ENCODE measurements around the gene SLC40A1. TPM values are rescaled to one million over a fixed set of nuclear protein-coding genes. Genes with fewer than 3 reads are reported as not detected.

The SLC40A1 gene
- total and polyA plus RNA-seq, 2 of the 8 experiments (the other 6 are each of a cell fraction or from before 2014, with no cell fraction given): 0.03 TPM; not detected in 1

DNA sequence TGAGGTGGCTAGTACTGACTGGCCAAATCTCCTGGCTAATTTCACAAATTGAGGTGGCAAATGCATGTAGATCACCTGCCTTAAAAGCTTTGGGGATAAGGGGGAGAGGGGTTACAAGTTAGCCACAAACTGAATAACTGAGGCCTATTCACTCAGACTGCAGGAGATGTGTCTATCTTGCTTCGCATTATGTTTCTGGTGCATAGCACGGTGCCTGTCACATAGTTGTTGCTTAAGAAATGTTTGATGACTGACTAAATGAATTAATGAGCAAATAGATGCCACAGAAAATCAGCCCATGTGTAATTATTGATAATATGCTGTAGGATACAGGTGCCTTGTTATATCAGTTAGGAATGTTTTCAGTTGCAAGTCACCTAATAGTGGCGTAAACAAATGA, 12.5 kb upstream of the SLC40A1 start:
- H3K4me3 ChIP-seq (ENCODE audit: extremely low read depth in 1 of 4, insufficient read depth in 2 of 4, low read depth in 3 of 4, low read length in 4 of 4): no peak overlapping the region
- TF ChIP-seq SUZ12 (IDR thresholded peaks at IDR 0.05; ENCODE audit: low read length): no peak
- TF ChIP-seq HDAC2 (IDR thresholded peaks at IDR 0.05; ENCODE audit: borderline replicate concordance in 1 of 2, low read depth in 2 of 2, low read length in 2 of 2): no peak
- TF ChIP-seq, protein P1, sequence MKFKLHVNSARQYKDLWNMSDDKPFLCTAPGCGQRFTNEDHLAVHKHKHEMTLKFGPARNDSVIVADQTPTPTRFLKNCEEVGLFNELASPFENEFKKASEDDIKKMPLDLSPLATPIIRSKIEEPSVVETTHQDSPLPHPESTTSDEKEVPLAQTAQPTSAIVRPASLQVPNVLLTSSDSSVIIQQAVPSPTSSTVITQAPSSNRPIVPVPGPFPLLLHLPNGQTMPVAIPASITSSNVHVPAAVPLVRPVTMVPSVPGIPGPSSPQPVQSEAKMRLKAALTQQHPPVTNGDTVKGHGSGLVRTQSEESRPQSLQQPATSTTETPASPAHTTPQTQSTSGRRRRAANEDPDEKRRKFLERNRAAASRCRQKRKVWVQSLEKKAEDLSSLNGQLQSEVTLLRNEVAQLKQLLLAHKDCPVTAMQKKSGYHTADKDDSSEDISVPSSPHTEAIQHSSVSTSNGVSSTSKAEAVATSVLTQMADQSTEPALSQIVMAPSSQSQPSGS (IDR thresholded peaks at IDR 0.05; ENCODE audit: low read length): no peak
- TF ChIP-seq TAF7 (optimal IDR thresholded peaks at IDR 0.05; ENCODE audit: borderline replicate concordance, low read depth, low read length): no peak
- TF ChIP-seq RNF2 (IDR thresholded peaks at IDR 0.05; ENCODE audit: borderline replicate concordance, low read depth, low read length, missing control alignments, poor library complexity, severe bottlenecking): no peak
- TF ChIP-seq SP2 (IDR thresholded peaks at IDR 0.05; ENCODE audit: low read length): no peak
- no peak for TF ChIP-seq CBX8 (IDR thresholded peaks at IDR 0.05; ENCODE audit: borderline replicate concordance, low read depth, low read length)
- no peak for TF ChIP-seq POLR2A (IDR thresholded peaks at IDR 0.05; ENCODE audit: control extremely low read depth in 1 of 2, low read depth in 2 of 2, low read length in 2 of 2)
- TF ChIP-seq EGR1 (IDR thresholded peaks at IDR 0.05; ENCODE audit: borderline replicate concordance, low read depth, low read length): no peak
- TF ChIP-seq SAP30 (IDR thresholded peaks at IDR 0.05; ENCODE audit: insufficient read depth, insufficient replicate concordance, low read length): no peak
- TF ChIP-seq FOSL1 (IDR thresholded peaks at IDR 0.05; ENCODE audit: insufficient read depth, low read depth, low read length): no peak
- no peak for TF ChIP-seq JUN (IDR thresholded peaks at IDR 0.05; ENCODE audit: low read depth, low read length)
- no peak for TF ChIP-seq TEAD4 (IDR thresholded peaks at IDR 0.05; ENCODE audit: low read depth, low read length)

More for the DNA sequence above, 12.5 kb upstream of the SLC40A1 start:
- Histone ChIP-seq H3K4ac (replicated peaks; ENCODE audit: insufficient read length, low read depth, low read length) (no peak overlapping the region), H4K91ac (replicated peaks; ENCODE audit: insufficient read length, low read length) (no peak overlapping the region), H3K79me1 (ENCODE audit: low read depth, low read length) (no peaks in the 10 kb centered on the region), H4K5ac (ENCODE audit: insufficient read length, low read depth, low read length) (no peak overlapping the region), H2BK12ac (ENCODE audit: low read depth, low read length) (no peak overlapping the region), H3K79me2 (ENCODE audit: control insufficient read depth in 1 of 2, insufficient read depth in 2 of 2, low read length in 2 of 2) (no peaks in the 10 kb centered on the region), H2BK5ac (ENCODE audit: low read depth, low read length) (no peak overlapping the region), H2AFZ (ENCODE audit: low read length) (no peak overlapping the region), H2BK15ac (ENCODE audit: low read length) (no peak overlapping the region), H3K27ac (ENCODE audit: low read depth, low read length) (no peak overlapping the region), H3K36me3 (ENCODE audit: control insufficient read depth in 2 of 4, insufficient read depth in 4 of 4, low read length in 3 of 4) (no peaks in the 10 kb centered on the region), H2AK5ac (ENCODE audit: low read depth, low read length) (no peak overlapping the region), H3K23me2 (ENCODE audit: low read depth, low read length) (no peaks in the 10 kb centered on the region), H3K14ac (ENCODE audit: insufficient read length) (no peak overlapping the region), H3K4me1 (replicated peaks in 1 of 4; ENCODE audit: control insufficient read depth in 3 of 4, insufficient read depth in 4 of 4, low read length in 3 of 4) (no peaks in the 10 kb centered on the region), H2BK120ac (replicated peaks; ENCODE audit: low read depth, low read length) (no peak overlapping the region), H3K18ac (ENCODE audit: extremely low read depth, low read length) (no peak overlapping the region), H2BK20ac (ENCODE audit: low read length) (no peak overlapping the region), H3K4me2 (ENCODE audit: insufficient read depth in 1 of 2, low read depth in 2 of 2, low read length in 2 of 2) (no peak overlapping the region), H3K27me3 (replicated peaks in 1 of 4; ENCODE audit: control insufficient read depth in 3 of 4, extremely low read depth in 1 of 4, insufficient read depth in 3 of 4, low read length in 3 of 4) (no peaks in the 10 kb centered on the region), H3K9me3 (ENCODE audit: insufficient read depth in 2 of 2, low read depth in 1 of 2, low read length in 1 of 2) (no peaks in the 10 kb centered on the region), H3K56ac (replicated peaks; ENCODE audit: insufficient read length, low read depth, low read length) (no peak overlapping the region), H4K8ac (ENCODE audit: extremely low read depth, insufficient read depth, low read length) (no peak overlapping the region), H3K9ac (replicated peaks in 1 of 4; ENCODE audit: extremely low read depth in 1 of 4, low read depth in 3 of 4, low read length in 3 of 4) (no peak overlapping the region), H4K20me1 (replicated peaks in 1 of 2; ENCODE audit: control insufficient read depth in 1 of 2, insufficient read depth in 2 of 2, low read length in 2 of 2) (no peaks in the 10 kb centered on the region), H3K23ac (ENCODE audit: insufficient read length) (no peak overlapping the region)
- DNase-seq (ENCODE audit: low read depth in 1 of 2, low spot score in 2 of 2) (no peak), FAIRE-seq (no peak)
- CTCF ChIA-PET (ENCODE audit: partially characterized antibody): no interaction called here
- WGBS, 2 experiments (ENCODE audit: extremely low coverage in 1 of 2, insufficient coverage in 1 of 2, insufficient read length in 1 of 2, insufficient replicate concordance in 2 of 2, low coverage in 1 of 2, low lambda C conversion rate in 2 of 2, missing lambda C conversion rate in 1 of 2): 81% methylated on average over 3 of the region's 3 CpGs; no CpG with 5 or more reads in 1 of the 2 experiments
- POLR2A ChIA-PET (ENCODE audit: partially characterized antibody): no interaction called here

Data from H1 (cell line).